HG02763 (cell line): ENCODE measurements around the gene GPRC5A.

Experiments used
- ATAC-seq: cut with Tn5 transposase; IDR thresholded peaks from one replicate; pipeline ENCODE4 v1.9.1; 2021; ENCODE audit warnings: mild to moderate bottlenecking, moderate library complexity; ENCODE audit not compliant: unreplicated experiment

The GPRC5A gene

GRCh38 chr12:12883369-12884001, 7.9 kb upstream of the GPRC5A start:
- no peak for ATAC-seq

- ATAC-seq = no peak
Measured at GRCh38 chr12:12885096-12885792, 6.1 kb upstream of the GPRC5A start.

- ATAC-seq = no peak
Measured at GRCh38 chr12:12887471-12887870, 3.9 kb upstream of the GPRC5A start.

- ATAC-seq = no peak
Measured at GRCh38 chr12:12889701-12890100, 1.7 kb upstream of the GPRC5A start.

- no peak for ATAC-seq
Measured at GRCh38 chr12:12890543-12891079, 751 bp upstream of the GPRC5A start.

- ATAC-seq = no peak
Measured at GRCh38 chr12:12891881-12892355, 556 bp downstream of the GPRC5A start.

GRCh38 chr12:12892681-12893141, 1.3 kb downstream of the GPRC5A start:
- no peak for ATAC-seq

- ATAC-seq = no peak
Measured at GRCh38 chr12:12893438-12893837, 2.1 kb downstream of the GPRC5A start.

- ATAC-seq = no peak
Measured at GRCh38 chr12:12896260-12896659, 4.9 kb downstream of the GPRC5A start.

GRCh38 chr12:12897302-12897701, 5.9 kb downstream of the GPRC5A start:
- no peak for ATAC-seq

GRCh38 chr12:12898136-12898717, 6.9 kb downstream of the GPRC5A start:
- no peak for ATAC-seq

GRCh38 chr12:12898911-12899511, 7.6 kb downstream of the GPRC5A start:
- ATAC-seq = no peak

GRCh38 chr12:12899530-12900380, 8.4 kb downstream of the GPRC5A start:
- no peak for ATAC-seq

GRCh38 chr12:12900786-12901157, 9.4 kb downstream of the GPRC5A start:
- ATAC-seq = no peak

- no peak for ATAC-seq
Measured at GRCh38 chr12:12901158-12901791, 9.9 kb downstream of the GPRC5A start.

GRCh38 chr12:12902036-12902435, 10.7 kb downstream of the GPRC5A start:
- no peak for ATAC-seq

GRCh38 chr12:12903642-12904609, 12.6 kb downstream of the GPRC5A start:
- no peak for ATAC-seq

GRCh38 chr12:12907552-12907951, 16.2 kb downstream of the GPRC5A start:
- no peak for ATAC-seq

GRCh38 chr12:12908252-12908651, 16.9 kb downstream of the GPRC5A start:
- no peak for ATAC-seq
